SK-N-SH (cell line): ENCODE measurements around the gene DAP. TPM values are rescaled to one million over a fixed set of nuclear protein-coding genes. Genes with fewer than 3 reads are reported as not detected.

ENCODE experiments used
- CTCF ChIA-PET: fragments of 300-600, 350-600 bp; formaldehyde crosslinking; extraction: SDS; loops from one replicate; lab custom pipeline; 2021; lab: Yijun Ruan, JAX
- POLR2A ChIA-PET: fragments of 350-600 bp; sonication (Branson Sonifier 250); formaldehyde crosslinking; extraction: SDS; loops from one replicate; lab custom pipeline; 2020; ENCODE audit warnings: antibody characterized with exemption, inconsistent platforms; lab: Yijun Ruan, JAX
- DNase-seq: peaks from one replicate; pipeline ENCODE4 v3.0.0; 2012
- H2AFZ ChIP-seq: fragments of 200-600 bp; sonication (generic); 2 replicates; pipeline ENCODE4 v1.8.1; 2016; ENCODE audit warnings: antibody characterized with exemption, mild to moderate bottlenecking, low read depth
- H3F3A ChIP-seq: fragments of 200-600 bp; sonication (generic); replicated peaks from 2 replicates; pipeline ENCODE3; 2016; ENCODE audit warnings: antibody characterized with exemption, mild to moderate bottlenecking; ENCODE audit not compliant: insufficient read depth
- H3K27ac ChIP-seq, 2 experiments: fragments of 200-500 bp in 1 of 2; fragments of 200-600 bp in 1 of 2; sonication (Bioruptor generic) in 1 of 2; sonication (generic), shearing (Covaris generic) in 1 of 2; 2 replicates each; pipeline versions ENCODE4 v1.5.1 to v1.6.1; 2014 to 2016; ENCODE audit warnings: low read depth in 2 of 2, inconsistent platforms in 1 of 2, low read length in 1 of 2, mild to moderate bottlenecking in 1 of 2, mixed read lengths in 1 of 2
- H3K27me3 ChIP-seq: fragments of 200-600 bp; sonication (generic), shearing (Covaris generic); 2 replicates; pipeline ENCODE4 v1.6.1; 2016; ENCODE audit warnings: mixed run types; ENCODE audit not compliant: insufficient read depth
- H3K36me3 ChIP-seq, 2 experiments: fragments of 200-500 bp in 1 of 2; fragments of 200-600 bp in 1 of 2; sonication (Bioruptor generic) in 1 of 2; sonication (generic) in 1 of 2; replicated peaks in 1 of 2; 2 replicates each; pipeline versions ENCODE3 to v1.5.1; 2014 to 2016; ENCODE audit warnings: low read length in 1 of 2, mild to moderate bottlenecking in 1 of 2; ENCODE audit not compliant: insufficient read depth in 2 of 2, control insufficient read depth in 1 of 2
- H3K4me1 ChIP-seq, 2 experiments: fragments of 200-500 bp in 1 of 2; fragments of 200-600 bp in 1 of 2; sonication (Bioruptor generic) in 1 of 2; sonication (generic), shearing (Covaris generic) in 1 of 2; 2 replicates each; pipeline versions ENCODE4 v1.5.1 to v1.6.1; 2014 to 2016; ENCODE audit warnings: low read depth in 1 of 2, low read length in 1 of 2, mixed run types in 1 of 2; ENCODE audit not compliant: insufficient read depth in 2 of 2, control insufficient read depth in 1 of 2
- H3K4me2 ChIP-seq: fragments of 200-600 bp; sonication (generic), shearing (Covaris generic); 2 replicates; pipeline ENCODE4 v1.6.1; 2017; ENCODE audit warnings: mixed run types
- H3K4me3 ChIP-seq, 2 experiments: fragments of 200-500 bp in 1 of 2; fragments of 200-600 bp in 1 of 2; sonication (Bioruptor generic) in 1 of 2; sonication (generic), shearing (Covaris generic) in 1 of 2; 2 replicates each; pipeline versions ENCODE4 v1.5.1 to v1.8.1; 2014 to 2016; ENCODE audit warnings: low read depth in 2 of 2, inconsistent platforms in 1 of 2, low read length in 1 of 2, mild to moderate bottlenecking in 1 of 2, mixed read lengths in 1 of 2, moderate library complexity in 1 of 2
- H3K79me2 ChIP-seq: fragments of 200-600 bp; sonication (generic); 2 replicates; pipeline ENCODE4 v1.8.1; 2017; ENCODE audit warnings: mild to moderate bottlenecking; ENCODE audit not compliant: insufficient read depth
- H3K9ac ChIP-seq: fragments of 200-600 bp; sonication (generic); 2 replicates; pipeline ENCODE4 v1.6.1; 2017; ENCODE audit warnings: mixed run types
- H3K9me2 ChIP-seq: fragments of 200-600 bp; sonication (generic); 2 replicates; pipeline ENCODE4 v1.6.1; 2017; ENCODE audit warnings: mixed run types
- H3K9me3 ChIP-seq: fragments of 200-600 bp; sonication (generic); 2 replicates; pipeline ENCODE4 v1.6.1; 2017; ENCODE audit warnings: mixed run types, mild to moderate bottlenecking, moderate library complexity
- H4K20me1 ChIP-seq: fragments of 200-600 bp; sonication (generic); 2 replicates; pipeline ENCODE4 v1.6.1; 2017; ENCODE audit warnings: mild to moderate bottlenecking, mixed run types; ENCODE audit not compliant: insufficient read depth
- CHD2 ChIP-seq: fragments of 150-350 bp; IDR thresholded peaks from 2 replicates; pipeline ENCODE4 v1.6.1; 2018; ENCODE audit warnings: low read length; ENCODE audit not compliant: partially characterized antibody
- ELF1 ChIP-seq: IDR thresholded peaks from 2 replicates; pipeline ENCODE4 v1.4.0; 2012
- EP300 ChIP-seq, 2 experiments: IDR thresholded peaks; 2 replicates each; pipeline versions ENCODE4 v1.4.0 to v1.6.1; 2012; ENCODE audit warnings: borderline replicate concordance in 1 of 2, low read depth in 1 of 2, low read length in 1 of 2
- EZH2phosphoT487 ChIP-seq: fragments of 200-600 bp; sonication (generic); IDR thresholded peaks from 2 replicates; pipeline ENCODE4 v1.6.1; 2017; ENCODE audit warnings: low read depth, mixed run types, mild to moderate bottlenecking, antibody characterized with exemption, moderate library complexity, borderline replicate concordance
- GABPA ChIP-seq: IDR thresholded peaks from 2 replicates; pipeline ENCODE4 v1.4.0; 2012; ENCODE audit warnings: low read depth, mild to moderate bottlenecking
- IRF3 ChIP-seq: fragments of 150-350 bp; IDR thresholded peaks from 2 replicates; pipeline ENCODE4 v1.6.1; 2016; ENCODE audit warnings: mild to moderate bottlenecking, low read depth, low read length
- JUND ChIP-seq: IDR thresholded peaks from 2 replicates; pipeline ENCODE4 v1.4.0; 2012
- MEF2A ChIP-seq: IDR thresholded peaks from 2 replicates; pipeline ENCODE4 v1.4.0; 2012; ENCODE audit warnings: low read depth, borderline replicate concordance
- NFIC ChIP-seq: IDR thresholded peaks from 2 replicates; pipeline ENCODE4 v1.4.0; 2012; ENCODE audit warnings: borderline replicate concordance
- RFX5 ChIP-seq: IDR thresholded peaks from 2 replicates; pipeline ENCODE4 v1.6.1; 2012; ENCODE audit warnings: mild to moderate bottlenecking, improper control_type of control experiment, low read length
- SMC3 ChIP-seq: IDR thresholded peaks from 2 replicates; pipeline ENCODE4 v1.6.1; 2012; ENCODE audit warnings: low read depth, low read length, improper control_type of control experiment
- USF1 ChIP-seq: IDR thresholded peaks from 2 replicates; pipeline ENCODE4 v1.4.0; 2012; ENCODE audit warnings: low read depth, borderline replicate concordance
- USF2 ChIP-seq: fragments of 150-350 bp; IDR thresholded peaks from 2 replicates; pipeline ENCODE4 v1.6.1; 2017; ENCODE audit warnings: antibody characterized with exemption, low read length, low read depth, borderline replicate concordance
- WGBS: methylation state at CpG from one replicate; pipeline ENCODE4 v1.1.6; 2017; ENCODE audit warnings: low lambda C conversion rate; 5-methylcytosine and 5-hydroxymethylcytosine counted together
- polyA plus RNA-seq, 3 experiments: library from polyadenylated mRNA; depleted of rRNA; stranded (reverse); fragments of >200 nt; gene quantifications; 2 replicates each; pipeline ENCODE4 v1.2.3, GENCODE V29; 2012
- TF ChIP-seq, protein P1 (sequence below): fragments of 200-600 bp; sonication (generic); IDR thresholded peaks from 2 replicates; pipeline ENCODE4 v1.6.1; 2017; ENCODE audit warnings: antibody characterized with exemption, mild to moderate bottlenecking, moderate library complexity
- TF ChIP-seq, protein P2 (sequence below): IDR thresholded peaks from 2 replicates; pipeline ENCODE4 v1.6.1; 2012; ENCODE audit warnings: mild to moderate bottlenecking, low read depth, low read length, moderate library complexity
- TF ChIP-seq, protein P3 (sequence below): IDR thresholded peaks from 2 replicates; pipeline ENCODE4 v1.4.0; 2012; ENCODE audit warnings: low read depth

DAP gene
- polyA plus RNA-seq, 1 of the 3 experiments (the other 2 are of a cell fraction) = 78.2 TPM

GRCh38 chr5:10685115-10685521 is 75.9 kb downstream of the DAP start:
- Histone ChIP-seq H3K27ac (no peak overlapping the region), H3K27me3 (no peaks in the 10 kb centered on the region), H3K4me1 (peaks cover 0 to 6% of the 10 kb centered on the region in 2 experiments; a peak in 2 of 4 replicates), H3F3A (no peaks in the 10 kb centered on the region), H4K20me1 (no peaks in the 10 kb centered on the region), H3K9ac (no peak overlapping the region), H3K79me2 (peaks cover 19% of the 10 kb centered on the region; the same call in 1 of the 2 replicates), H2AFZ (no peak overlapping the region), H3K9me2 (no peaks in the 10 kb centered on the region), H3K4me3 (no peak overlapping the region), H3K36me3 (peaks cover 6 to 19% of the 10 kb centered on the region in 2 experiments)
- 98% methylated on average over 6 of the region's 6 CpGs for WGBS
- POLR2A ChIA-PET = no interaction called here
- DNase-seq = no peak
- TF ChIP-seq USF2 = no peak
- TF ChIP-seq, protein P1, sequence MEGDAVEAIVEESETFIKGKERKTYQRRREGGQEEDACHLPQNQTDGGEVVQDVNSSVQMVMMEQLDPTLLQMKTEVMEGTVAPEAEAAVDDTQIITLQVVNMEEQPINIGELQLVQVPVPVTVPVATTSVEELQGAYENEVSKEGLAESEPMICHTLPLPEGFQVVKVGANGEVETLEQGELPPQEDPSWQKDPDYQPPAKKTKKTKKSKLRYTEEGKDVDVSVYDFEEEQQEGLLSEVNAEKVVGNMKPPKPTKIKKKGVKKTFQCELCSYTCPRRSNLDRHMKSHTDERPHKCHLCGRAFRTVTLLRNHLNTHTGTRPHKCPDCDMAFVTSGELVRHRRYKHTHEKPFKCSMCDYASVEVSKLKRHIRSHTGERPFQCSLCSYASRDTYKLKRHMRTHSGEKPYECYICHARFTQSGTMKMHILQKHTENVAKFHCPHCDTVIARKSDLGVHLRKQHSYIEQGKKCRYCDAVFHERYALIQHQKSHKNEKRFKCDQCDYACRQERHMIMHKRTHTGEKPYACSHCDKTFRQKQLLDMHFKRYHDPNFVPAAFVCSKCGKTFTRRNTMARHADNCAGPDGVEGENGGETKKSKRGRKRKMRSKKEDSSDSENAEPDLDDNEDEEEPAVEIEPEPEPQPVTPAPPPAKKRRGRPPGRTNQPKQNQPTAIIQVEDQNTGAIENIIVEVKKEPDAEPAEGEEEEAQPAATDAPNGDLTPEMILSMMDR = no peak
- no peak for TF ChIP-seq GABPA
- TF ChIP-seq JUND = no peak
- TF ChIP-seq EP300 (IDR thresholded peaks at IDR 0.05; ENCODE audit: borderline replicate concordance in 1 of 2, low read depth in 1 of 2, low read length in 1 of 2) = no peak
- no peak for TF ChIP-seq MEF2A
- TF ChIP-seq IRF3 = no peak
- TF ChIP-seq, protein P2, sequence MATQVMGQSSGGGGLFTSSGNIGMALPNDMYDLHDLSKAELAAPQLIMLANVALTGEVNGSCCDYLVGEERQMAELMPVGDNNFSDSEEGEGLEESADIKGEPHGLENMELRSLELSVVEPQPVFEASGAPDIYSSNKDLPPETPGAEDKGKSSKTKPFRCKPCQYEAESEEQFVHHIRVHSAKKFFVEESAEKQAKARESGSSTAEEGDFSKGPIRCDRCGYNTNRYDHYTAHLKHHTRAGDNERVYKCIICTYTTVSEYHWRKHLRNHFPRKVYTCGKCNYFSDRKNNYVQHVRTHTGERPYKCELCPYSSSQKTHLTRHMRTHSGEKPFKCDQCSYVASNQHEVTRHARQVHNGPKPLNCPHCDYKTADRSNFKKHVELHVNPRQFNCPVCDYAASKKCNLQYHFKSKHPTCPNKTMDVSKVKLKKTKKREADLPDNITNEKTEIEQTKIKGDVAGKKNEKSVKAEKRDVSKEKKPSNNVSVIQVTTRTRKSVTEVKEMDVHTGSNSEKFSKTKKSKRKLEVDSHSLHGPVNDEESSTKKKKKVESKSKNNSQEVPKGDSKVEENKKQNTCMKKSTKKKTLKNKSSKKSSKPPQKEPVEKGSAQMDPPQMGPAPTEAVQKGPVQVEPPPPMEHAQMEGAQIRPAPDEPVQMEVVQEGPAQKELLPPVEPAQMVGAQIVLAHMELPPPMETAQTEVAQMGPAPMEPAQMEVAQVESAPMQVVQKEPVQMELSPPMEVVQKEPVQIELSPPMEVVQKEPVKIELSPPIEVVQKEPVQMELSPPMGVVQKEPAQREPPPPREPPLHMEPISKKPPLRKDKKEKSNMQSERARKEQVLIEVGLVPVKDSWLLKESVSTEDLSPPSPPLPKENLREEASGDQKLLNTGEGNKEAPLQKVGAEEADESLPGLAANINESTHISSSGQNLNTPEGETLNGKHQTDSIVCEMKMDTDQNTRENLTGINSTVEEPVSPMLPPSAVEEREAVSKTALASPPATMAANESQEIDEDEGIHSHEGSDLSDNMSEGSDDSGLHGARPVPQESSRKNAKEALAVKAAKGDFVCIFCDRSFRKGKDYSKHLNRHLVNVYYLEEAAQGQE = no peak
- no peak for TF ChIP-seq ELF1
- no peak for TF ChIP-seq NFIC
- TF ChIP-seq RFX5 = no peak
- TF ChIP-seq USF1 = no peak
- TF ChIP-seq, protein P3, sequence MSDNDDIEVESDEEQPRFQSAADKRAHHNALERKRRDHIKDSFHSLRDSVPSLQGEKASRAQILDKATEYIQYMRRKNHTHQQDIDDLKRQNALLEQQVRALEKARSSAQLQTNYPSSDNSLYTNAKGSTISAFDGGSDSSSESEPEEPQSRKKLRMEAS = no peak
- TF ChIP-seq SMC3 = no peak
- TF ChIP-seq EZH2phosphoT487 = no peak
- TF ChIP-seq CHD2 = no peak
- TF ChIP-seq, all 33 proteins: peak for 0
- CTCF ChIA-PET = interaction anchor here (0.8 to 2.1 kb wide), 3 partner anchors 10 to 233 kb away, joined by 3 to 16 read pairs (median 4); no protein-coding TSS in a partner anchor
- H3K9me3 ChIP-seq = 0 out of 2 replicates have a peak, but pooled peaks cover 4% of the 10 kb centered on the region
- H3K4me2 ChIP-seq = no peak overlapping the region
